Skeletal muscle cell (primary cell): ENCODE data around the gene RUFY4.

Source experiments
- DNase-seq: peaks from one replicate; pipeline ENCODE4 v3.0.0-alpha.2; 2010; ENCODE audit warnings: low read depth
- H3K4me3 ChIP-seq: 2 replicates; pipeline ENCODE4 v1.5.1; 2011; ENCODE audit warnings: low read depth, mild to moderate bottlenecking, control low read depth, low read length, moderate library complexity

The RUFY4 gene, protein sequence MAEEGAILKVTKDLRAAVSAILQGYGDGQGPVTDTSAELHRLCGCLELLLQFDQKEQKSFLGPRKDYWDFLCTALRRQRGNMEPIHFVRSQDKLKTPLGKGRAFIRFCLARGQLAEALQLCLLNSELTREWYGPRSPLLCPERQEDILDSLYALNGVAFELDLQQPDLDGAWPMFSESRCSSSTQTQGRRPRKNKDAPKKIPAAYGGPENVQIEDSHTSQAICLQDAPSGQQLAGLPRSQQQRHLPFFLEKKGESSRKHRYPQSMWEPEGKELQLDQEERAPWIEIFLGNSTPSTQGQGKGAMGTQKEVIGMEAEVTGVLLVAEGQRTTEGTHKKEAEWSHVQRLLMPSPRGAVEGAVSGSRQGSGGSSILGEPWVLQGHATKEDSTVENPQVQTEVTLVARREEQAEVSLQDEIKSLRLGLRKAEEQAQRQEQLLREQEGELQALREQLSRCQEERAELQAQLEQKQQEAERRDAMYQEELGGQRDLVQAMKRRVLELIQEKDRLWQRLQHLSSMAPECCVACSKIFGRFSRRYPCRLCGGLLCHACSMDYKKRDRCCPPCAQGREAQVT

GRCh38 chr2:218068721-218069334, at the start of gene RUFY4:
Gene RUFY4, plus strand, starts transcription at chr2:218069253. Its CDS starts 1,353 bp downstream, at chr2:218070606.
- peak; percentile 31 for DNase-seq
- H3K4me3 ChIP-seq: peak within 1 kb of the TSS; percentile 33

DNA sequence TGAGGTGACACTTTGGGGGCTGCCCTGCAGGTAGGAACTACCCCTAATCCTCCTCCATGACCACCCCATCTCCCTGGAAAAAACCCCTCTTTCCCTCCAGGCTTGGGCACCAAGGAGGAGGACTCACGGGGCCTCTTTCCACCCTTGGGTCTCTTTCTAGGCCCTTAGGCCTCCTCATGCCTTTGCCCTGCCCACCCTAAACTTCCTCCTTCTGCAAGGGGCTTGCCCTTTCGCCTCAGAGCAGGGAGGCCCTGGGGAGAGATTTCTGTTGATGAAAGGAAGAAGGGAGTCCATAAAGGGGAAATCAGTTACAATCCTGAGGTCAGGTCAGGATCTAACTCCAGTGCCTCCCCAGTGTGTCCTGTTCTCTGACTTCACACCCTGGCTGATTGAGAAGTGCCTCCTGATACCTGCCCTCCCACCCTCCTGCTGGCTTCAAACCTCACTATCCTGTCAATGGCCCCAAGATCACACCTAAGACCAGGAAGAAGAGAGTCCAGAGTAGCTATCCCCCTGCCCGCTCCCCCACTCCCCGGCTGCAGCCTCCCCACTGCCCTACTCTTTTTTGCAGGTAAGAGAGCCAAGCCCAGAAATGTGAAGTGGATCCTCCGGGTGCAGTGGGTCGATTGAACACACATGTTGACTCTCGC, 49.5 kb upstream of the RUFY4 start:
- H3K4me3 ChIP-seq: no peak overlapping the region
- DNase-seq: no peak

GRCh38 chr2:218020281-218020680, 48.8 kb upstream of the RUFY4 start:
- no peak for DNase-seq
- H3K4me3 ChIP-seq: no peak overlapping the region

DNA sequence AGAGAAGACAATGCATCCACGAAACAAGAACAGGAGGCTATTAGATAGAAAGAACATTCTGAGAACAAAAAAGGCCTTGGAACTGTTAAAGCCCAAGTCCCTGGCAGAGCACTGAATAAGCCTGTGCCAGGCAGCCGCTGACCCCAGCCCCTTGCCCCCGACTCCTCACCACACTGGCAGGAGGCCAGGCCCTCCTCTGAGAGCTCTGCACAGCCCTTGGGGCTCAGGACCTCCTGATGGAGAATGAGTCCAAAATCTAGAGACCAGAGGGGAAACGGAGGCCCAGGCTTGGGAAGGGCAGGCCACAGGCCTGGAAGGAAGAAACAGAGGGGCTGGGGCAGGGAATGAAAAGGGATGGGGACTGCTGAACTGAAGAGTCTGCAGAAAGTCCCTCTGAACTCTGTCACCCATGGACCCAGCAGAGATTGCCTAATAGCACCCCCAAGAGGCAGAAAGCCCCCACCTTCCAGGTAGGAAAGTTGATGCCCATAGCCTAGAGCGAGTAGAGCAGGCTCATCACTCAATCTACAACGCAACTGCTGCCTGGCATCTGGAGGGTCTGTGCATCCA, 48.0 kb upstream of the RUFY4 start:
- no peak for DNase-seq
- H3K4me3 ChIP-seq: no peak overlapping the region

DNA sequence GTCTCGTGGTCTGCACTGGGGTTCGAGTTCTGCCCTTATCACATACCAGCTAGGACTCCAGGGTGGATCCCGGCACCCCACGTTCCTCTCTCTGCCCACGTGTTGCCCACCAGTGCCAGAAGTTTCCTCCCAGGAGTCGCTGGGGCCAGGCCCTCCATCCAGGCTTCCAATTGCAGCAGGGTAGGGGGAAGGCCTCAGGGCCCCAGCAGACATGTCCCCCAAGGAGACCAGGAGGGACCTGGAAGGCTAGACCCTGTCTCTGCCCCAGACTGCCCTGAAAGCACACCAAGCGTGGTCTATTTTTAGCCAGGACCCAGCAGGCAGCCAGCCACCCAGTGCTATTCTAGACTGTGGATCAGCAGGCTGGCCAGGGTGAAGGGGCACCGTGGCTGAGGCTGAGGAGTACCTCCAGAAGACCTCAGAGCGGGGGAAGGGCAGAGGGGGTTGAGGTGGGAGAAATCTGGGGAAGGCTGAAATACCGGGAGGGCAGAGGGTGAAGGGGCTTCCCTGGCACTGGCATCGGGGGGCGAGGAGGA, 47.4 kb upstream of the RUFY4 start:
- no peak overlapping the region for H3K4me3 ChIP-seq
- no peak for DNase-seq

- no peak for DNase-seq
- H3K4me3 ChIP-seq: no peak overlapping the region
These were observed 46.8 kb upstream of the RUFY4 start for GRCh38 chr2:218022131-218022850.

DNA sequence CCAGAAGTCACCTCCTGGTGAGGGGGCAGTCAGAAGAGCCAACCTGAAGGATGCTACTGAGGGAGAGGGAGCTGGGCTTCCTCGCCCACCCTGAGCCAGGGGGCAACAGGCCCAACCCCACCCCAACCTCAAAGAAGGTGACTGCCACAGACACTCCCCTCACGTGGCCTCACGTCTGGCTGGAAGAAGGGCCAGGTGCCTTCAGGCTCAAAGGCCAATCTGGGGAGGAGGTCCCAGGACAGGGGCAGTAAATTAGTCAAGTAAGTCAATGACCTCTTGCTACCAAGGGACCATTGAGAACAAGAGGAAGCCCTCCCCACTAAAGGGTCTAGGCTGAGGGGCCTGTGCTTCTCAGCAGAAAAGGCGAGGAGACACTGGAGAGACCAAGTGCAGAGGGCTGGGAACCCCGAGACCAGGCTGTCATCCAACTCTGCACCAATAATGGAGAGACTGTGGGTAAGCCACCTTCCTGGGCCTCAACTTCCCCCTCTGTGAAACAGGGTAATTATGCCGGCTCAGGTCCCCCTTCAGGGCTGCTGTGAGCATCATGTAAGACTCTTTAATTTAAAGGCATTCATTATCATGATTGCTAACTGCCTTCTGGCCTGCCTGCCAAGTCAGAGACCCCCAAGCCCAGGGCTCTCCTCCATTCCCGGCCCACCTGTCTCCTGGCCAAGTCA, 46.1 kb upstream of the RUFY4 start:
- no peak for DNase-seq
- no peak overlapping the region for H3K4me3 ChIP-seq

DNA sequence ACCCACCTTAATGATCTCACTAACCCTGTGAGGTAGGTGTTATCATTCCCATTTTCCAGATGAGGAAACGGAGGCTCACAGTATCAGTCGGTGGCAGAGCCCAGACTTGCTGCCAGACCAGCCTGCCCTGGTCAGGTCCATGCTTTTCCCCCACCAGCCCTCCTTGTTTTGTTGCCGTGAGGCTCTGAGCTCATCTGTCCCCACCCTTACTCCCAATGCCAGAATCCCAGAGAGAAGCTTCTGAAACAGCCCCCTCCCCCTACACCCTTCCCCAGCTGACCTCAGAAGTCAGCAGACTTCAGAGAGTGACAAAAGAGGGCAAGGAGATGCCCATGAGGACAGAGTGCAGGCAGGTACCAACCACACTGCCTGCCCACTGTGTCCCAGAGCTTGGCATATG, 45.4 kb upstream of the RUFY4 start:
- no peak for DNase-seq
- H3K4me3 ChIP-seq: no peak overlapping the region

DNA sequence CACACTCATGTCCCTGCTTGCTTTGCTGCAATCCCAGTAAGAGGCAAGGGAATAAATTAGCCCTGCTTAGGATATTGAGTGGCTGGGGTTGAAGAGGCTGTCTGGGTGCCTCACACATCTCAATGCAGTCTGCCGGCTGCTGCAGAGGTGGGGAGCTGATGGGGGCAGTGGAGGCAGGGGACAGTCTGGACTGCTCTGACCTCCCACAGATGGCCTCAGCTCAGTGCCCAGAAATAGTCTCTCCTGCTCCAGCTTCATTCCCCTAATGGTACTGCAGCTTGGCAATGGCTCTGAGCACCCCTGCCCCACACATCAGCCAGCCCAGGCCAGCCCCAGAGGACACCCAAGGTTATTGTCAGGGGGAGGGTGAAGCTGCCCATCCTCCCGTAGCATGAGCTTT, 44.7 kb upstream of the RUFY4 start:
- no peak for DNase-seq
- no peak overlapping the region for H3K4me3 ChIP-seq

GRCh38 chr2:218024871-218025270, 44.2 kb upstream of the RUFY4 start:
- no peak for DNase-seq
- H3K4me3 ChIP-seq: no peak overlapping the region

GRCh38 chr2:218026244-218026643, 42.8 kb upstream of the RUFY4 start:
- no peak overlapping the region for H3K4me3 ChIP-seq
- DNase-seq: no peak

GRCh38 chr2:218026676-218027425, 42.2 kb upstream of the RUFY4 start:
- no peak for DNase-seq
- H3K4me3 ChIP-seq: no peak overlapping the region

DNA sequence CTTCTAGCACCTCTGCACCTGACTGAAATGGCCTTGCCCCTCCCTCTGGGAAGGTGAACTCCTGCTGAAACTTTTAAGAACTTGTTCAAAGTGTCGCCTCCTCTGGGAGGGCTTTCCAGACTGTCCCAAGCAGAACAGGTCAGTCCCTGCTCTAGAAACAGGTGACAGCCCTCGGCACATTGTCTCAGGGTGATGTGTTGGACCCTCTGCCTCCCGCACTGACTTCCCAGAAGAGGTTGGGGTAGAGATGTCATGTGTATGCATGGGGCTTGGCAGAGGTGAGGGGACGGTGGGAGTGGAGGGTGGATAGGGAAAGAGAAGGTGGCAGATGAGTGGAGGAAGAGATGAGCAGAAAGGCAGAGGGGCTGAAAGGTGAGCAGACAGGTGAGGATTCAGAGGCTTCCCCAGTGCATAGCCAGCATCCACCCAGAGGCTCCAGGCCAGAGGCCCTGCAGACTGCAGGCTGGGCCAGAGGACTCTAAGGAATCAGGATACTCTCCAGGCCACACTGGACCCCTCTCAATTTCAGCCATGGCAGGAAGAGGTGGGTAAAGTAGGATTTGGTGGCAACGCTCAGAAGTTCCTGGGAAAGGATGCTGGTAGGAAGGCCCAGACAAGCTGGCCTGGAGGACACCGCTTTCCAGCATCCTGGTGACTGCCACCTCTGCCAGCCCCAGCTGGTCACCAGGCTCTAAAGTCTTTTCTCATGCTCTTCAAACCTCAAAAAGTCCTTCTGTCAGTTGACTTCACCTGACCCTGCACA, 41.4 kb upstream of the RUFY4 start:
- no peak for DNase-seq
- H3K4me3 ChIP-seq: no peak overlapping the region

DNA sequence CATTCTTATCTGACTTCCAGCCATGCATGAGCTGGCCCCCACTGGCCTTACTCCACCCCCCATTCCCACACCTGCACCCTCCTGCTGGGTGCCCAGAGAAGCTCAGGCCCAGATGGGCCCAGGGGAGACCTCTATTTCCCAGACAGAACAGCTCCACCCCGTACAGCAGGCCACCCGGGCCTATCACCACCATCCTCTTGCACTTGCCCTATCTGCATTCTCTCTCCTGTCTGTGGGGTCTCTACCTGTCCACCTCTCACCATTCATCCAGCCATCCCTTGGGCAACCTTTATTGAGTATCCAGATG, 40.9 kb upstream of the RUFY4 start:
- DNase-seq: no peak
- H3K4me3 ChIP-seq: no peak overlapping the region

- no peak for DNase-seq
- no peak overlapping the region for H3K4me3 ChIP-seq
These were observed 40.3 kb upstream of the RUFY4 start for GRCh38 chr2:218028562-218029348.
